Measurements from ENCODE around the gene CNTN5. TPM values are rescaled to one million over a fixed set of nuclear protein-coding genes. Genes with fewer than 3 reads are reported as not detected.

CNTN5 gene
- total RNA-seq, 4 donors from 2014 or later: not detected

GRCh38 chr11:100328626-100329340 is 1308.0 kb downstream of the CNTN5 start:
- intact Hi-C loops (cut with DNase I; ENCODE audit: low total_unique reads): no loop called here
- DNase-seq (ENCODE audit: low spot score in 2 of 2): no peak
- no peak overlapping the region for H3K4me3 ChIP-seq (ENCODE audit: low read depth, poor library complexity, severe bottlenecking)
- WGBS, 2 donors: 52 to 56% methylated on average over 4 of the region's 4 CpGs
- TF ChIP-seq CTCF (IDR thresholded peaks at IDR 0.05) (no peak), POLR2A (IDR thresholded peaks at IDR 0.05) (no peak)

- TF ChIP-seq CTCF (IDR thresholded peaks at IDR 0.05) (no peak), POLR2A (IDR thresholded peaks at IDR 0.05) (no peak)
- H3K4me3 ChIP-seq (ENCODE audit: low read depth, poor library complexity, severe bottlenecking): no peak overlapping the region
- DNase-seq (ENCODE audit: low spot score in 2 of 2): no peak
- intact Hi-C loops (cut with DNase I; ENCODE audit: low total_unique reads): no loop called here
Measured at GRCh38 chr11:100329352-100329751, 1308.6 kb downstream of the CNTN5 start.

GRCh38 chr11:100336873-100337272 is 1316.1 kb downstream of the CNTN5 start:
- H3K4me3 ChIP-seq (ENCODE audit: low read depth, poor library complexity, severe bottlenecking): no peak overlapping the region
- TF ChIP-seq CTCF (IDR thresholded peaks at IDR 0.05) (no peak), POLR2A (IDR thresholded peaks at IDR 0.05) (no peak)
- intact Hi-C loops (cut with DNase I; ENCODE audit: low total_unique reads): no loop called here
- DNase-seq (ENCODE audit: low spot score in 2 of 2): no peak
- WGBS, 2 donors: 90 to 99% methylated on average over 4 of the region's 4 CpGs

- no peak overlapping the region for H3K4me3 ChIP-seq (ENCODE audit: low read depth, poor library complexity, severe bottlenecking)
- WGBS, 2 donors: 86 to 90% methylated on average over 6 of the region's 6 CpGs
- no peak for DNase-seq (ENCODE audit: low spot score in 2 of 2)
- no peak for TF ChIP-seq CTCF (IDR thresholded peaks at IDR 0.05)
- no peak for TF ChIP-seq POLR2A (IDR thresholded peaks at IDR 0.05)
- intact Hi-C loops (cut with DNase I; ENCODE audit: low total_unique reads): no loop called here
Measured at GRCh38 chr11:100338144-100338840, 1317.5 kb downstream of the CNTN5 start.

GRCh38 chr11:100340466-100341319 is 1319.9 kb downstream of the CNTN5 start:
- intact Hi-C loops (cut with DNase I; ENCODE audit: low total_unique reads): no loop called here
- no peak overlapping the region for H3K4me3 ChIP-seq (ENCODE audit: low read depth, poor library complexity, severe bottlenecking)
- TF ChIP-seq POLR2A (IDR thresholded peaks at IDR 0.05): no peak
- TF ChIP-seq CTCF (IDR thresholded peaks at IDR 0.05): no peak
- DNase-seq (ENCODE audit: low spot score in 2 of 2): no peak
- 41 to 49% methylated on average over 9 of the region's 9 CpGs for WGBS, 2 donors

Measured in lower leg skin (tissue), 4 donors.